Testis (tissue), 2 donors: ENCODE results near the gene CLEC12A.

Experiments used
- POLR2A ChIP-seq: fragments of 450-650 bp; IDR thresholded peaks from one replicate; pipeline ENCODE4 v1.6.1; 2017; ENCODE audit warnings: antibody characterized with exemption, mild to moderate bottlenecking, moderate library complexity
- TF ChIP-seq, protein P1 (sequence below), 3 experiments: fragments of 450-650 bp in 2 of 3; fragments of 200-600 bp in 1 of 3; sonication (generic) in 1 of 3; IDR thresholded peaks; one replicate each; pipeline ENCODE4 v1.5.1; 2016 to 2019; ENCODE audit warnings: antibody characterized with exemption in 3 of 3, mild to moderate bottlenecking in 2 of 3, moderate library complexity in 1 of 3

DNA sequence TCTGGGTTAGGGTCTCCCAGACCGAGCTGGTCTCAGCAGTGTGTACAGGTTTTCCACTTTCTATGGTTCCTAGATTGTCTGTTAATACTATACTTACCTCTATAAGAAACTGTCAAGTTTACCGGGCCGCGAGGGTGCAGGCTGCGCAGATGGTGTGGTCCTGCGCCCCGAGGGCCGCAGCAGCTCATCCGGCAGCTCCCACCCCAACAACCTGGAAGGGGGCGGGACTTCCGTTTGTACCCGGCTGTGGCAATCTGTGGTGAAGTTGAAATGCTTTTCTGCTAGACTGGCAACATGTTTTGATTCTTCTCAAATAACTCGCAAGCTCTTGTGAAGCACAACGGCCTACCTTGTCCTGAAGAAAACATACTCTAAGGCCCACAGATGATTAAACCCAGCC lies 59.2 kb downstream of the CLEC12A start, which contains the start of gene CLEC9A:
- TF ChIP-seq, protein P1, sequence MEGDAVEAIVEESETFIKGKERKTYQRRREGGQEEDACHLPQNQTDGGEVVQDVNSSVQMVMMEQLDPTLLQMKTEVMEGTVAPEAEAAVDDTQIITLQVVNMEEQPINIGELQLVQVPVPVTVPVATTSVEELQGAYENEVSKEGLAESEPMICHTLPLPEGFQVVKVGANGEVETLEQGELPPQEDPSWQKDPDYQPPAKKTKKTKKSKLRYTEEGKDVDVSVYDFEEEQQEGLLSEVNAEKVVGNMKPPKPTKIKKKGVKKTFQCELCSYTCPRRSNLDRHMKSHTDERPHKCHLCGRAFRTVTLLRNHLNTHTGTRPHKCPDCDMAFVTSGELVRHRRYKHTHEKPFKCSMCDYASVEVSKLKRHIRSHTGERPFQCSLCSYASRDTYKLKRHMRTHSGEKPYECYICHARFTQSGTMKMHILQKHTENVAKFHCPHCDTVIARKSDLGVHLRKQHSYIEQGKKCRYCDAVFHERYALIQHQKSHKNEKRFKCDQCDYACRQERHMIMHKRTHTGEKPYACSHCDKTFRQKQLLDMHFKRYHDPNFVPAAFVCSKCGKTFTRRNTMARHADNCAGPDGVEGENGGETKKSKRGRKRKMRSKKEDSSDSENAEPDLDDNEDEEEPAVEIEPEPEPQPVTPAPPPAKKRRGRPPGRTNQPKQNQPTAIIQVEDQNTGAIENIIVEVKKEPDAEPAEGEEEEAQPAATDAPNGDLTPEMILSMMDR (IDR thresholded peaks at IDR 0.05): no peak
- no peak for TF ChIP-seq POLR2A
